Putamen (tissue), 1 donor: ENCODE measurements around the gene CBFA2T2.
"Not testable (repeated sequence)": the region's sequence is repeated elsewhere in the genome, so short reads cannot be mapped to it uniquely, and the experiment has no call there.

Source experiments
- DNase-seq: peaks from one replicate; pipeline ENCODE4 v3.0.0-alpha.2; 2016; ENCODE audit warnings: low spot score

The CBFA2T2 gene

GRCh38 chr20:33507461-33507860 is 17.6 kb downstream of the CBFA2T2 start:
- no peak for DNase-seq

GRCh38 chr20:33508015-33508414 is 18.1 kb downstream of the CBFA2T2 start:
- not testable (repeated sequence) for DNase-seq

- not testable (repeated sequence) for DNase-seq
These were observed 19.2 kb downstream of the CBFA2T2 start for GRCh38 chr20:33509057-33509456.

GRCh38 chr20:33511876-33512275 is 22.0 kb downstream of the CBFA2T2 start:
- DNase-seq: not testable (repeated sequence)

DNA sequence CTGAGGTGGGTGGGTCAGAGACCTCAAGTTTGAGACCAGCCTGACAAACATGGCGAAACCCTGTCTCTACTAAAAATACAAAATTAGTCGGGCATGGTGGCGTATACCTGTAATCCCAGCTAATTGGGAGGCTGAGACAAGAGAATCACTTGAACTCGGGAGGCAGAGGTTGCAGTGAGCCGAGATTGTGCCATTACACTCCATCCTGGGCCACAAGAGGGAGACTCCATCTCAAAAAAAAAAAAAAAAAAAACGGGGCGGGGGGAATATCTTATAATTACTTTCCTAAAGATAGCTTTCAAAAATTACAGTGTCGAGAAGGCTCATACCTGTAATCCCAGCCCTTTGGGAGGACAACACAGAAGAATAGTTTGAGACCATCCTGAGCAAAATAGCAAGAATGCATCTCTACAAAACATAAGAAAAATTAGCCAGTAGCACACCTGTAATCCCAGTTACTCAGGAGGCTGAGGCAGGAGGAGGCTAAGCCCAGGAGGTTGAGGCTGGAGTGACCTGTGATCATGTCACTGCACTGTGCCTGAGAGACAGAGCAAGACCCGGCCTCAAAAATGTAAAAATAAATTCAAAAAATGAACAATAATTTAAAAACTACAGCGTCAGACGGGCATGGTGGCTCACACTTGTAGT is 25.8 kb downstream of the CBFA2T2 start:
- no peak for DNase-seq

DNA sequence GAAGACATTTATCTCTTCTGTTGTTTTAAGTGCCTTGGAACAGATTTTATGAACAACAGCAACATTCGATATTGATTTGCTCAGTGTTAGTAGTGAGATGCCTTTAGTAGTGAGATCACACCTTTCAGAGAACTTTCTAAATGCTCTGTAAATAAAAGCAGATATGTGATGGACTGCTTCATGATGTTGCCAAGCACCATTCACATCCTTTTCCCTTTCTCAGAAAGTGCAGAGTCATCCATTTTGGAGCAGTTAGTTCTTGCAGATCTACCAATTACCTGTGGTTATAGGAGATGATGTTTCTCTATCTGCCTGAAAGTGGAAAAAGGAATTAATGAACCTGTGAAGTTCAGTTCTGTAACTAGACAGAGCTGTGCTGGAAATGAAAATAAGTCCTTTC is 27.0 kb downstream of the CBFA2T2 start:
- no peak for DNase-seq

DNA sequence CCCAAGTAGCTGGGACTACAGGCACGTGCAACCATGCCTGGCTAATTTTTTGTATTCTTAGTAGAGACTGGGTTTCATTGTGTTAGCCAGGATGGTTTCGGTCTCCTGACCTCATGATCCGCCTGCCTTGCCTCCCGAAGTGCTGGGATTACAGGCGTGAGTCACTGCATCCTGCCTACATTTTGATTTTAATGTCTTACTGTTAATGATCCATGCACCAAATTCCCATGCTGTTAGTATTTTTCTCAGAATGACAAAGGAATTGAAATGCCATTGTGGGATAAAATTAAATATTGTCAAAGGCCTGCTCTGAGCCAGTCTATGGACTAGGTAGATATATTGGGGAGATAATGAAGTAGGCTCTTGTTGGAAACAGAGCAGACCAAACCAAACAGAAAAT is 28.2 kb downstream of the CBFA2T2 start:
- DNase-seq: no peak

DNA sequence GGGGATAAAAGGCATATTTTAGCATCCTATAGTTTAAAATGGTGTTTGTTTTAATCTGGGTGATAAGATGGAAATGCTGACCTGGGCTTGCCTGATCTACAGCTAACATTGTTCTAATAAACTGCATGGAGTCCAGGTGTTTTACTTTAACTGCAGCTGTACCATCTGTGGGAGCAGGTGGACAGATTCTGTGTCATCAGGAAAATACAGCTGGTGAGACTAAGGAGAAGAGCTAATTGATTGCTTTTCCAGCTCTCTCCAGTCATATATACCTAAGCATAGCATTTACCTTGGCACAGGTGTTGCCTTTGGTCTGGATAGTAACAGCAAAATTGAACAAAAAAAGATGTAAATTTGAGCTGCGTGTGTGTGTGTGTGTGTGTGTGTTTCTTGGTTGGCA is 31.6 kb downstream of the CBFA2T2 start:
- no peak for DNase-seq

- DNase-seq: no peak
These were observed 32.4 kb downstream of the CBFA2T2 start for GRCh38 chr20:33522256-33522820.

- no peak for DNase-seq
These were observed 34.4 kb downstream of the CBFA2T2 start for GRCh38 chr20:33524261-33524660.

DNA sequence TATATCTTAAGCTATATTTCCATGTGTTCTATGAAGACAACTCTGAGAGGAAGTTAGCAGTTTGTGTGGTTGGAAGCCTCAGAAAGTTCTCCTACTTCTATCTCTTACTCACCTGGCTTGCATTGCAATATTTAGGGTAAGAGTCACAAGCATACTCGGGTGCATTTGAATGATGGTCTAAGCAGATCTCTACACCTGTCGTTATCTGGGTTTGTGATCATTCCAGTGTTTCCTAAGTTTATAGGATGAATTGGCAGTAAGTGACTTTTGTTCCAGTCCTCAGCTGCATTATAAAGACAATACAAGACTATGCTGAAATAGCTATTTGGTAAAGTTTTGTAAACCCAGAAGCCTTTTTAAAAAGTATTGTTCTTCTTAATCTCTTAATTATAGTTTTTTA is 36.9 kb downstream of the CBFA2T2 start:
- DNase-seq: no peak

- no peak for DNase-seq
These were observed 41.4 kb downstream of the CBFA2T2 start for GRCh38 chr20:33531047-33531877.

- no peak for DNase-seq
These were observed 42.0 kb downstream of the CBFA2T2 start for GRCh38 chr20:33531885-33532284.

DNA sequence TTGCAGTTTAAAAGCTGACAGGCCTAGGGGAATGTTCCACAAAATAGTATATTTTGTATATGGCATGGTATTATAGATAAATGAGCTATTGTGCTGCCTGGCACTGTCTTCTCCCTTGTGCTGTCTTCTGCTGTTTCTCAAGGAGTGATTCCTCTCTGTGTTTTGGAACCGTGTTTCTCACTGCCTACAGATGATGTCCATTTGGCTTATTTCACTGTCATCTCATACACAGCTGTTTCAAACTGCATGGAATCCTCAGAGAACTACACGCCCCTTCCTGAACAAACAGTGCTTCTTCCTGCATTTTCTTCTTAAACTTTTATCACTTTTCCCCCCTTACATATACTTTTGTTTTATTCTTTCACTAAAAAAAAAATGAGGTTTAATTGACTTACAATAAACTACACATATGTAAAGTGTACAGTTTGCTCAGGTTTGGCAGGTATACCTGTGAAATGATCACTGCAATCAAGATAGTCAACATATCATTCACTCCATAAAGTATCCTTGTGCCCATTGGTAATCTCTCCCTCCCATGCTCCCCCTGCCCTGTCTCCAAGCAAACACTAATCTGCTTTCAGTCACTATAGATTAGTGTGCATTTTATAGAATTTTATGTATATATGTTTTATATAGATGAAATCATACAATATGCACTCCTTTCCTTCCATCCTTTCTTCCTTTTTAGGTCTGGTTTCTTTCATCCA is 43.0 kb downstream of the CBFA2T2 start:
- no peak for DNase-seq

- not testable (repeated sequence) for DNase-seq
These were observed 45.8 kb downstream of the CBFA2T2 start for GRCh38 chr20:33535717-33536116.

DNA sequence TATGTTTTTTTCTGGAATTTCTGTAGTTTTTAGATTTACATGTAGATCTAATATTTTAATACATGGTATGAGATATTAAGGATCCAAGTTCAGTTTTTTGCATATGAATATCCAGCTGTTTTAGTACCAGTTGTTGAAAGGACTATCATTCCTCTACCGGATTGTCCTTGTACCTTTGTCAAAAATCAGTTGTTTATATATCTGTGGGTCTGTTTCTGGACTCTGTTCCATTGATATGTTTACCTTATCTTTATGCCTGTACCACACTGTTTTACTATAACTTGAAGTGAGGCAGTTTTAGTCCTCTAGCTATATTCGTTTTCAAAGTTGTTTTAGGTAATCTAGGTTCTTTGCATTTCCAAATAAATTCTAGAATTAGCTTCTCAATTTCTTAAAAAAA is 47.7 kb downstream of the CBFA2T2 start:
- no peak for DNase-seq

DNA sequence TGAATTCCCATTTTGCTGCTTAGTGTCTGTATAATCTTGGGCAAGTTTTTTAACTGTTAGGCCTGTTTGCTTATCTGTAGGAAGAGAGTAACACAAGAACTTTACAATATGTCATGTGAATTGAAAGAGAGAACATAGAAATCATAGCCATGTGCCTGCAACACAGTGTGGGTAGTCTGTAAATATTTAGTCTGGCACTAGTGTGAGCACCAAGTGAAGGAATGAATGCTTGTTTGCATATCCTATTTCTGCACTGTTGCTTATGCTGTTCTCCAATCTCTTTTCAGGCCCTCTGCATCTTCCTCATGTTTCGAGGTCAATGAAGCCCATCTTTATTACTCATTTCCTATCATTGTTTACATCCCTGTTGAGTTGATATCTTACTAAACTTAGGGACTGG is 49.2 kb downstream of the CBFA2T2 start:
- no peak for DNase-seq

GRCh38 chr20:33540427-33540826 is 50.5 kb downstream of the CBFA2T2 start:
- no peak for DNase-seq

DNA sequence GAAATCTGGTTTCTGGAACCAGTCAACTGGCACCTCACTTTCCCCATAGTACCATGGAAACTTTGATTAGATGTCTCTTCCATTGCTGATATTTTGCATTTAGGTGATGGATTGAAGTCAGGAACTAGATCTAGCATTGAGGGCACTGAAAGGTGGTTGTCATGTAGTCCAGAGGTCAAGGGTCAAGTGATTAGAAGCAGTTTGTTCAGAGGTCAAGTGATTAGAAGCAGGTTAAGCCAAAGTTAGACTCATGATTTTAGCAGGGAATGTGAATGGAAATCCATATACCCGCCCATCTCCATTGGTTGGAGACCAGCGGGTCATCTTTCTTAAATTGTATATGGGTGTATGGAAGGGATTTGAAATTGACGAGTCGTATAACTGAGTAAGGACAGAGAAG is 51.2 kb downstream of the CBFA2T2 start:
- DNase-seq: no peak

DNA sequence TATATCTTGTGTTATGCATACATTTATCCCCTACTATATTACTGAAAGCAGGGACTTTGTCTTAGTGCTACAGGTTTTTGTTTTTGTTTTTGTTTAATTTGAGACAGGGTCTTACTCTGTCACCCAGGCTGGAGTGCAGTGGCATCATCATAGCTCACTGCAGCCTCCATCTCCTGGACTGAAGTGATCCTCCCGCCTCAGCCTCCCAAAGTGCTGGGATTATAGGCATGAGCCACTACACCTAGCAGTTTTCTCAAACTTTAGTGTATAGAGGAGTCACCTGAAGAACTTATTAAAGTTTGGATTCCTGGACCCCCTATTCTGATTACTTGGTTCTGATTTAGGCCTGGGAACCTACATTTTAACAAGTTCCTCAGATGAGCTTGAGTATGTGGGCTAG is 51.9 kb downstream of the CBFA2T2 start:
- DNase-seq: no peak

DNA sequence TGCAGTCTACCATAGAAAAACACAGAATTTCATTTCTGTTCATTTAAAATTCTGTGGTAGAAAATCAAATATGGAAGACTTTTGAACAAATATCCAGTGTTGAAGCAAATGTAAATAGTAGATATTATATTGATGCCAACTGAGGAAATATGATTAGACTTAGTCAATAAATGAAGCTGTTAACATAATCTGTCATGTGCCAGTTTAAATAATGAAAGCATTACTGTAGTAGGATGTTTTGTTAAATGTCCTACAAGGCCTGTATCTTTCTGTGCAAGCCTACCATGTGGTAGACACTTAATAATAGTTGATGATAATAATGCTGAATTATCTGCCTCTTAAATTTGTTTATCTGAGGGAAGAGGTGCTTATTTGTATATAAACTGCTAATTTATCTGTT is 55.9 kb downstream of the CBFA2T2 start:
- DNase-seq: no peak

- no peak for DNase-seq
These were observed 59.5 kb downstream of the CBFA2T2 start for GRCh38 chr20:33549229-33549999.
